Endothelial cell of umbilical vein (primary cell): Measurements from ENCODE around the gene CLIC4. TPM values are rescaled to one million over a fixed set of nuclear protein-coding genes. Genes with fewer than 3 reads are reported as not detected.
A peak's percentile ranks its signal among the peaks of the same experiment; 100 is the strongest.

Experiments used
- BruUV-seq: library from RNA; stranded (reverse); fragments of 400-500 nt; replicated peaks from 2 replicates; lab custom pipeline; 2021; lab: Mats Ljungman, UMichigan
- CTCF ChIA-PET: fragments of 300-600, 350-600 bp; sonication (Branson Sonifier 250); formaldehyde crosslinking; loops from one replicate; lab custom pipeline; 2021; ENCODE audit warnings: antibody characterized with exemption, inconsistent platforms; lab: Charles Lee
- POLR2A ChIA-PET: fragments of 300-600, 350-600 bp; sonication (Branson Sonifier 250); formaldehyde crosslinking; loops from one replicate; lab custom pipeline; 2021; ENCODE audit warnings: antibody characterized with exemption, inconsistent platforms; lab: Charles Lee
- DNase-seq: peaks from one replicate; pipeline ENCODE4 v3.0.0-alpha.2; 2011; ENCODE audit warnings: low read depth, low spot score
- FAIRE-seq: peaks from 2 replicates; lab custom pipeline; 2011; peaks lifted over from hg19 to GRCh38; lab: Jason Lieb, UNC
- H2AFZ ChIP-seq: 2 replicates; pipeline ENCODE4 v1.6.0; 2012; ENCODE audit warnings: low read depth, low read length, control low read depth, inconsistent platforms
- H3K27ac ChIP-seq: 2 replicates; pipeline ENCODE4 v1.5.1; 2011; ENCODE audit warnings: low read depth, mild to moderate bottlenecking, control low read depth, low read length, moderate library complexity; ENCODE audit not compliant: insufficient read depth
- H3K27me3 ChIP-seq, 2 experiments: 2 replicates each; pipeline versions ENCODE4 v1.6.0 to v1.6.1; 2011; ENCODE audit warnings: low read length in 2 of 2, mixed read lengths in 1 of 2; ENCODE audit not compliant: control insufficient read depth in 2 of 2, insufficient read depth in 2 of 2
- H3K36me3 ChIP-seq, 2 experiments: 2 replicates in 1 of 2; 3 replicates in 1 of 2; pipeline ENCODE4 v1.5.1; 2011; ENCODE audit warnings: low read length in 2 of 2, mild to moderate bottlenecking in 1 of 2, moderate library complexity in 1 of 2; ENCODE audit not compliant: control insufficient read depth in 2 of 2, insufficient read depth in 2 of 2; ENCODE audit errors: extremely low read depth in 1 of 2
- H3K4me1 ChIP-seq: 3 replicates; pipeline ENCODE4 v1.5.1; 2011; ENCODE audit warnings: mild to moderate bottlenecking, low read length; ENCODE audit not compliant: control insufficient read depth, insufficient read depth; ENCODE audit errors: extremely low read depth
- H3K4me2 ChIP-seq: 2 replicates; pipeline ENCODE4 v1.6.1; 2011; ENCODE audit warnings: low read length, control low read depth, mixed read lengths; ENCODE audit not compliant: insufficient read depth
- H3K4me3 ChIP-seq, 3 experiments: fragments of 200-600 bp in 1 of 3; sonication (generic), shearing (Covaris generic) in 1 of 3; replicated peaks in 1 of 3; 2 replicates each; pipeline ENCODE4 v1.5.1; 2011 to 2016; ENCODE audit warnings: control low read depth in 3 of 3, low read length in 3 of 3, mild to moderate bottlenecking in 2 of 3, inconsistent platforms in 1 of 3, low read depth in 1 of 3, moderate library complexity in 1 of 3; ENCODE audit not compliant: insufficient read depth in 1 of 3
- H3K79me2 ChIP-seq: 2 replicates; pipeline ENCODE4 v1.6.0; 2012; ENCODE audit warnings: low read length, inconsistent platforms; ENCODE audit not compliant: control insufficient read depth, insufficient read depth
- H3K9ac ChIP-seq: replicated peaks from 2 replicates; pipeline ENCODE3; 2011; ENCODE audit warnings: low read length, control low read depth; ENCODE audit not compliant: insufficient read depth; ENCODE audit errors: extremely low read depth
- H3K9me1 ChIP-seq: replicated peaks from 3 replicates; pipeline ENCODE4 v1.6.0; 2011; ENCODE audit warnings: mild to moderate bottlenecking, low read length; ENCODE audit not compliant: control insufficient read depth, insufficient read depth; ENCODE audit errors: extremely low read depth
- H3K9me3 ChIP-seq: replicated peaks from 2 replicates; pipeline ENCODE4 v1.5.1; 2012; ENCODE audit warnings: low read length, inconsistent platforms; ENCODE audit not compliant: control insufficient read depth, insufficient read depth
- H4K20me1 ChIP-seq: replicated peaks from 2 replicates; pipeline ENCODE3; 2011; ENCODE audit warnings: mild to moderate bottlenecking, low read length; ENCODE audit not compliant: control insufficient read depth, insufficient read depth; ENCODE audit errors: extremely low read depth
- EZH2 ChIP-seq: IDR thresholded peaks from 2 replicates; pipeline ENCODE4 v1.6.1; 2012; ENCODE audit warnings: borderline replicate concordance, low read depth, mild to moderate bottlenecking, moderate library complexity, low read length, inconsistent platforms; ENCODE audit not compliant: severe bottlenecking
- FOS ChIP-seq: IDR thresholded peaks from 2 replicates; pipeline ENCODE4 v1.6.1; 2011; ENCODE audit warnings: mild to moderate bottlenecking, low read length, moderate library complexity, borderline replicate concordance; ENCODE audit not compliant: insufficient read depth
- GATA2 ChIP-seq: IDR thresholded peaks from 2 replicates; pipeline ENCODE4 v1.7.0; 2011; ENCODE audit warnings: low read depth, mild to moderate bottlenecking, moderate library complexity, mixed read lengths, low read length; ENCODE audit not compliant: insufficient read length, insufficient read depth
- JUN ChIP-seq: IDR thresholded peaks from 2 replicates; pipeline ENCODE4 v1.6.1; 2011; ENCODE audit warnings: borderline replicate concordance, low read depth; ENCODE audit not compliant: insufficient read length, insufficient read depth
- MYC ChIP-seq: IDR thresholded peaks from one replicate; pipeline ENCODE4 v1.6.1; 2011; ENCODE audit warnings: mild to moderate bottlenecking, low read depth, low read length
- POLR2A ChIP-seq: IDR thresholded peaks from 2 replicates; pipeline ENCODE4 v1.6.1; 2012; ENCODE audit warnings: low read depth, mild to moderate bottlenecking, control low read depth, low read length
- POLR2AphosphoS5 ChIP-seq: IDR thresholded peaks from 2 replicates; pipeline ENCODE4 v1.6.1; 2012; ENCODE audit warnings: low read depth, mild to moderate bottlenecking, control low read depth, low read length, moderate library complexity; ENCODE audit not compliant: insufficient read depth
- dilution Hi-C: fragments of 300-500 bp; cut with MboI; formaldehyde crosslinking; loops from one replicate; pipeline ENCODE4 v1.15.0; 2019; ENCODE audit warnings: low sequenced_read_pairs; ENCODE audit not compliant: extremely low pct_ligation_motif_present
- intact Hi-C: fragments of 100-400 bp; cut with micrococcal nuclease; formaldehyde crosslinking; loops from one replicate; pipeline ENCODE4 v1.10.0; 2022
- polyA plus RNA-seq, 4 experiments: library from polyadenylated mRNA; depleted of rRNA in 3 of 4; stranded (reverse) in 3 of 4; unstranded in 1 of 4; fragments of >200 nt; gene quantifications; 2 replicates each; pipeline versions ENCODE4 v1.2.1 to v1.2.3, GENCODE V29; 2011 to 2012; ENCODE audit warnings: missing spikeins in 1 of 4
- total RNA-seq: library from RNA; stranded (reverse); gene quantifications from 2 replicates; pipeline ENCODE4 v1.2.3, GENCODE V29; 2021
- TF ChIP-seq, protein P1 (sequence below), 2 donors: IDR thresholded peaks; 1 replicate in 1 of 2; 2 replicates in 1 of 2; pipeline ENCODE4 v1.5.1; 2011; ENCODE audit warnings: low read length in 2 of 2, mild to moderate bottlenecking in 2 of 2, moderate library complexity in 2 of 2, control low read depth in 1 of 2, inconsistent platforms in 1 of 2, low read depth in 1 of 2; ENCODE audit not compliant: insufficient read depth in 1 of 2; ENCODE audit errors: extremely low read depth in 1 of 2
- TF ChIP-seq, protein P2 (sequence below): IDR thresholded peaks from 2 replicates; pipeline ENCODE4 v1.6.1; 2011; ENCODE audit not compliant: insufficient read depth, insufficient read length

The CLIC4 gene
- total and polyA plus RNA-seq, 2 donors (not counting 3 experiments of a cell fraction or from before 2014, with no cell fraction given): 97.5 to 330 TPM

DNA sequence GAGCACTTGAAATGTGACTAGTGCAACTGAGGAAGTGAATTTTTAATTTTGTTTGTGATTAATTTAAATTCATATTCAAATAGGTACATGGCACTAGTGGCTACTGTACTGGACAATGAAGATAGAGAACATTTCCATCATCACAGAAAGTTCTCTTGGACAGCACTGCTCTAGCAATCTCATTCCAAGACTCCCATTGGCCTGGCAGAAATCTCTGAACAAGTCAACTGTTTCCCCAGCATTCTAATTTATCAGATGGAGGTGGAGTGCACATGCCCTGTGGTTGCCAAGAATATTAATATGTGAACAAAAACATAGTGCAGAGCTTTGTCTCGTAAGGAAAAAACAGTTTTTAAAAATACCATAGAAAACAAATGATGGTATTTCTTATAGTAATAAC, 81.3 kb downstream of the CLIC4 start:
- no peak overlapping the region for H3K4me3 ChIP-seq
- H3K27me3 ChIP-seq: no peaks in the 10 kb centered on the region
- H3K9ac ChIP-seq: no peak overlapping the region
- TF ChIP-seq EZH2 (no peak), GATA2 (no peak), MYC (no peak), FOS (no peak), JUN (no peak), POLR2AphosphoS5 (no peak), POLR2A (no peak)
- TF ChIP-seq, protein P1, sequence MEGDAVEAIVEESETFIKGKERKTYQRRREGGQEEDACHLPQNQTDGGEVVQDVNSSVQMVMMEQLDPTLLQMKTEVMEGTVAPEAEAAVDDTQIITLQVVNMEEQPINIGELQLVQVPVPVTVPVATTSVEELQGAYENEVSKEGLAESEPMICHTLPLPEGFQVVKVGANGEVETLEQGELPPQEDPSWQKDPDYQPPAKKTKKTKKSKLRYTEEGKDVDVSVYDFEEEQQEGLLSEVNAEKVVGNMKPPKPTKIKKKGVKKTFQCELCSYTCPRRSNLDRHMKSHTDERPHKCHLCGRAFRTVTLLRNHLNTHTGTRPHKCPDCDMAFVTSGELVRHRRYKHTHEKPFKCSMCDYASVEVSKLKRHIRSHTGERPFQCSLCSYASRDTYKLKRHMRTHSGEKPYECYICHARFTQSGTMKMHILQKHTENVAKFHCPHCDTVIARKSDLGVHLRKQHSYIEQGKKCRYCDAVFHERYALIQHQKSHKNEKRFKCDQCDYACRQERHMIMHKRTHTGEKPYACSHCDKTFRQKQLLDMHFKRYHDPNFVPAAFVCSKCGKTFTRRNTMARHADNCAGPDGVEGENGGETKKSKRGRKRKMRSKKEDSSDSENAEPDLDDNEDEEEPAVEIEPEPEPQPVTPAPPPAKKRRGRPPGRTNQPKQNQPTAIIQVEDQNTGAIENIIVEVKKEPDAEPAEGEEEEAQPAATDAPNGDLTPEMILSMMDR (IDR thresholded peaks at IDR 0.05; ENCODE audit: extremely low read depth in 1 of 2, insufficient read depth in 1 of 2, low read depth in 1 of 2, low read length in 2 of 2): no peak
- TF ChIP-seq, protein P2, sequence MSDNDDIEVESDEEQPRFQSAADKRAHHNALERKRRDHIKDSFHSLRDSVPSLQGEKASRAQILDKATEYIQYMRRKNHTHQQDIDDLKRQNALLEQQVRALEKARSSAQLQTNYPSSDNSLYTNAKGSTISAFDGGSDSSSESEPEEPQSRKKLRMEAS: no peak
- no peak overlapping the region for H3K4me2 ChIP-seq
- peaks cover 9% of the 10 kb centered on the region for H4K20me1 ChIP-seq
- H3K4me1 ChIP-seq: peaks cover 37% of the 10 kb centered on the region
- FAIRE-seq: no peak
- no peaks in the 10 kb centered on the region for H3K9me3 ChIP-seq
- no peak overlapping the region for H2AFZ ChIP-seq
- peaks cover 98% of the 10 kb centered on the region for H3K79me2 ChIP-seq
- no peak overlapping the region for H3K27ac ChIP-seq
- DNase-seq: peak; percentile 30
- no TSS peak for BruUV-seq
- ChIA-PET POLR2A (interaction anchor here (1.2 kb wide), 1 partner anchor 82 kb away, joined by 3 read pairs; the partner anchor contains the start of gene CLIC4), CTCF (interaction anchor here (1.2 to 10.3 kb wide), 7 partner anchors 8 to 154 kb away, joined by 3 to 283 read pairs (median 7); no protein-coding TSS in a partner anchor)
- H3K9me1 ChIP-seq: no peaks in the 10 kb centered on the region
- intact Hi-C loops (no loop called here), dilution Hi-C loops (no loop called here)
- peaks cover 0 to 6% of the 10 kb centered on the region in 2 experiments for H3K36me3 ChIP-seq
